Stimulated activated CD8-positive, alpha-beta memory T cell treated with anti-CD3 and anti-CD28 coated beads, Interleukin-4, amount 100 ng/mL, for 4 hours (primary cell): Measurements from ENCODE around the gene USP24.
"Not testable (repeated sequence)": the region's sequence is repeated elsewhere in the genome, so short reads cannot be mapped to it uniquely, and the experiment has no call there.

Experiments used
- DNase-seq, 2 donors: peaks; one replicate each; pipeline ENCODE4 v3.0.0-alpha.2; 2020; ENCODE audit warnings: low read depth in 2 of 2, low spot score in 1 of 2

Gene USP24

GRCh38 chr1:55040083-55040932 lies 174.9 kb downstream of the USP24 start:
- DNase-seq, result no peak

- DNase-seq, result no peak
These were observed 175.7 kb downstream of the USP24 start, which contains the start of gene PCSK9 for GRCh38 chr1:55039342-55040082. Gene PCSK9 (plus strand): TSS chr1:55039548. CDS start chr1:55039838, 290 bp downstream.

GRCh38 chr1:55038974-55039341 lies 176.2 kb downstream of the USP24 start:
- DNase-seq, result no peak

GRCh38 chr1:55038552-55038838 lies 176.7 kb downstream of the USP24 start:
- no peak for DNase-seq

- DNase-seq, result no peak
These were observed 177.2 kb downstream of the USP24 start for GRCh38 chr1:55037733-55038551.

GRCh38 chr1:55035904-55036303 lies 179.3 kb downstream of the USP24 start:
- DNase-seq, result no peak

- no peak for DNase-seq
These were observed 180.6 kb downstream of the USP24 start for GRCh38 chr1:55034476-55035133.

- no peak for DNase-seq
These were observed 181.9 kb downstream of the USP24 start for GRCh38 chr1:55033265-55033614.

- DNase-seq, result not testable (repeated sequence)
These were observed 184.1 kb downstream of the USP24 start for GRCh38 chr1:55031098-55031497.

- DNase-seq, result not testable (repeated sequence)
These were observed 188.5 kb downstream of the USP24 start for GRCh38 chr1:55026682-55027081.

- not testable (repeated sequence) for DNase-seq
These were observed 191.0 kb downstream of the USP24 start for GRCh38 chr1:55024163-55024562.

- peak; percentile 3 to 14 for DNase-seq
These were observed 193.1 kb downstream of the USP24 start for GRCh38 chr1:55021942-55022546.

- DNase-seq, result no peak
These were observed 196.8 kb downstream of the USP24 start for GRCh38 chr1:55018395-55018794.
